Sigmoid colon (tissue), 4 donors: Measurements from ENCODE around the gene SP3.

ENCODE experiments used
- EP300 ChIP-seq, 4 donors: sonication (generic); formaldehyde crosslinking; IDR thresholded peaks; one replicate each; pipeline ENCODE4 v1.6.1; 2017; ENCODE audit warnings: antibody characterized with exemption in 4 of 4
- POLR2A ChIP-seq, 2 donors: fragments of 450-650 bp; IDR thresholded peaks; one replicate each; pipeline ENCODE4 v1.6.1; 2016; ENCODE audit warnings: antibody characterized with exemption in 2 of 2, mild to moderate bottlenecking in 2 of 2, moderate library complexity in 2 of 2
- TF ChIP-seq, protein P1 (sequence below), 4 experiments: fragments of 450-650 bp in 3 of 4; fragments of 200-600 bp in 1 of 4; IDR thresholded peaks; one replicate each; pipeline ENCODE4 v1.5.1; 2016 to 2019; ENCODE audit warnings: antibody characterized with exemption in 4 of 4, mild to moderate bottlenecking in 3 of 4, moderate library complexity in 2 of 4

GRCh38 chr2:173943738-173944137, 21.4 kb downstream of the SP3 start:
- TF ChIP-seq, protein P1, sequence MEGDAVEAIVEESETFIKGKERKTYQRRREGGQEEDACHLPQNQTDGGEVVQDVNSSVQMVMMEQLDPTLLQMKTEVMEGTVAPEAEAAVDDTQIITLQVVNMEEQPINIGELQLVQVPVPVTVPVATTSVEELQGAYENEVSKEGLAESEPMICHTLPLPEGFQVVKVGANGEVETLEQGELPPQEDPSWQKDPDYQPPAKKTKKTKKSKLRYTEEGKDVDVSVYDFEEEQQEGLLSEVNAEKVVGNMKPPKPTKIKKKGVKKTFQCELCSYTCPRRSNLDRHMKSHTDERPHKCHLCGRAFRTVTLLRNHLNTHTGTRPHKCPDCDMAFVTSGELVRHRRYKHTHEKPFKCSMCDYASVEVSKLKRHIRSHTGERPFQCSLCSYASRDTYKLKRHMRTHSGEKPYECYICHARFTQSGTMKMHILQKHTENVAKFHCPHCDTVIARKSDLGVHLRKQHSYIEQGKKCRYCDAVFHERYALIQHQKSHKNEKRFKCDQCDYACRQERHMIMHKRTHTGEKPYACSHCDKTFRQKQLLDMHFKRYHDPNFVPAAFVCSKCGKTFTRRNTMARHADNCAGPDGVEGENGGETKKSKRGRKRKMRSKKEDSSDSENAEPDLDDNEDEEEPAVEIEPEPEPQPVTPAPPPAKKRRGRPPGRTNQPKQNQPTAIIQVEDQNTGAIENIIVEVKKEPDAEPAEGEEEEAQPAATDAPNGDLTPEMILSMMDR (IDR thresholded peaks at IDR 0.05) = no peak
- TF ChIP-seq EP300 (IDR thresholded peaks at IDR 0.05) (no peak), POLR2A (IDR thresholded peaks at IDR 0.05) (no peak)
